IPS-18a (cell line): ENCODE measurements around the gene FBN3.
A peak's percentile ranks its signal among the peaks of the same experiment; 100 is the strongest.
"Not testable (repeated sequence)": the region's sequence is repeated elsewhere in the genome, so short reads cannot be mapped to it uniquely, and the experiment has no call there.

Source experiments
- H3K27ac ChIP-seq: one replicate; pipeline ENCODE4 v1.5.1; 2013; ENCODE audit warnings: low read length
- H3K27me3 ChIP-seq: one replicate; pipeline ENCODE4 v1.6.1; 2013; ENCODE audit warnings: mild to moderate bottlenecking, low read length; ENCODE audit not compliant: control insufficient read depth, insufficient read depth
- H3K36me3 ChIP-seq: one replicate; pipeline ENCODE4 v1.6.1; 2013; ENCODE audit warnings: low read depth, low read length; ENCODE audit not compliant: control insufficient read depth
- H3K4me1 ChIP-seq: one replicate; pipeline ENCODE4 v1.6.1; 2013; ENCODE audit warnings: low read depth, low read length; ENCODE audit not compliant: control insufficient read depth
- H3K4me3 ChIP-seq: one replicate; pipeline ENCODE4 v1.5.1; 2013; ENCODE audit warnings: low read length
- H3K9ac ChIP-seq: one replicate; pipeline ENCODE4 v1.6.1; 2013; ENCODE audit warnings: mild to moderate bottlenecking, low read length, moderate library complexity
- H3K9me3 ChIP-seq: one replicate; pipeline ENCODE4 v1.6.1; 2013; ENCODE audit warnings: low read depth, low read length; ENCODE audit not compliant: control insufficient read depth

The FBN3 gene

GRCh38 chr19:8161135-8161646 is 11.8 kb upstream of the FBN3 start:
- Histone ChIP-seq H3K27ac (no peak overlapping the region), H3K4me3 (no peak overlapping the region), H3K27me3 (no peaks in the 10 kb centered on the region), H3K36me3 (no peaks in the 10 kb centered on the region), H3K9me3 (no peaks in the 10 kb centered on the region), H3K9ac (no peak overlapping the region), H3K4me1 (no peaks in the 10 kb centered on the region)

DNA sequence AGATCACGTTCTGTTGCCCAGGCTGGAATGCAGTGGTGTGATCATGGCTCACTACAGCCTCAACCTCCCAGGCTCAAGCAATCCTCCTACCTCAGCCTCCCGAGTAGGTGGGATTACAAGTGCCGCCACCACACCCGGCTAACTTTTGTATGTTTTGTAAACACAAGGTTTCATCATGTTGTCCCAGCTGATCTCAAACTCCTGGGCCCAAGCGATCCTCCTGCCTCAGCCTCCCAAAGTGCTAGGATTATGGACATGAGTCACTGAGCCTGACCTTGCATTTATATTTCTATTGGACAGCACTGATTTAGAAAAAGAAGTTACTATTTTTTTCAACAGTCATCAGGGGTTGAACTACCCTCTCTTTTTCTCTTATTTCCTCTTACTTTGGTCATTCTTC is 9.9 kb upstream of the FBN3 start:
- not testable (repeated sequence) for H3K9me3 ChIP-seq, H3K27ac ChIP-seq, H3K36me3 ChIP-seq, H3K4me1 ChIP-seq, H3K27me3 ChIP-seq, H3K9ac ChIP-seq, H3K4me3 ChIP-seq

DNA sequence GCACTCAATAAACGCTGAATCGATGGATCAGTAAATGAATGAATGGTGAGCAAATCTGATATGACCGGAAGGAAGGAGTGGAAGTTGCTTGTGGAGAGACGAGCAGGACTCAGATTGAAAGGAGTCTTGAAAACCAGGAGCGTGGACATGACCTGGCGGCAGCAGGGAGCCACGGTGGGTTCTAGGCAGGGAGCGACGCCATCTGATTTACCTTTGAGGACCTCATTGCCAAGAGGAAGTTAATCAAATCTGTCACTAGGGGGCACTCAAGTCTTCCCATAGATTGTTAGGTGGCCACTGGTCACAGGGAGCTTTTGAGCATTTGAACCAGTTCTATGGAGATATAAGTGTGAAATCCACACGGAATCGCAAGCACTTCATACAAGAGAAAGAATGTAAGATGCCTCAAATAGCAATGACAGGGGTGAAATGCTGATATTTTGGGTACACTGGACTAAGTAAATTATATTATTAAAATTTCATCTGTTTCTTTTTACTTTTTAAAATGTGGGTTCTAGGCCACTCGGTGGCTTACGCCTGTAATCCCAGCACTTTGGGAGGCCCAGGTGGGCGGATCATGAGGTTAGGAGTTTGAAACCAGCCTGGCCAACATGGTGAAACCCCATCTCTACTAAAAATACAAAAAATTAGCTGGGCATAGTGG is 9.2 kb upstream of the FBN3 start:
- no peak overlapping the region for H3K27ac ChIP-seq
- no peaks in the 10 kb centered on the region for H3K4me1 ChIP-seq
- no peaks in the 10 kb centered on the region for H3K27me3 ChIP-seq
- H3K36me3 ChIP-seq, result no peaks in the 10 kb centered on the region
- H3K9ac ChIP-seq, result no peak overlapping the region
- no peaks in the 10 kb centered on the region for H3K9me3 ChIP-seq
- no peak overlapping the region for H3K4me3 ChIP-seq

GRCh38 chr19:8155318-8155717 is 5.9 kb upstream of the FBN3 start:
- H3K9me3 ChIP-seq, result no peaks in the 10 kb centered on the region
- H3K36me3 ChIP-seq, result no peaks in the 10 kb centered on the region
- H3K4me1 ChIP-seq, result no peaks in the 10 kb centered on the region
- H3K27ac ChIP-seq, result no peak overlapping the region
- no peak overlapping the region for H3K9ac ChIP-seq
- H3K27me3 ChIP-seq, result no peaks in the 10 kb centered on the region
- H3K4me3 ChIP-seq, result no peak overlapping the region

DNA sequence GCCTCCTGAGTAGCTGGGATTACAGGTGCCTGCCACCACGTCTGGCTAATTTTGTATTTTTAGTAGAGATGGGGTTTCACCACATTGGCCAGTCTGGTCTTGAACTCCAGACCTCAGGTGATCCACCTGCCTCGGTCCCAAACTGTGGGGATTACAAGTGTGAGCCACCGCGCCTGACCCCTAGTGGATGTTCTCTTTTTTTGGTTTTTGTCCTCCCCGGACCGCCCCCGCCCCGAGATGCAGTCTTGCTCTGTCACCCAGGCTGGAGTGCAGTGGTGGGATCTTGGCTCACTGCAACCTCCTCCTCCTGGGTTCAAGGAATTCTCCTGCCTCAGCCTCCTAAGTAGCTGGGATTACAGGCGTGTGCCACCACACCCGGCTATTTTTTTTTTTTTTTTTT is 4.6 kb upstream of the FBN3 start:
- H3K4me1 ChIP-seq, H3K9ac ChIP-seq, H3K27me3 ChIP-seq, H3K9me3 ChIP-seq, H3K27ac ChIP-seq, H3K4me3 ChIP-seq, H3K36me3 ChIP-seq: not testable (repeated sequence)

- H3K4me3 ChIP-seq, result no peak overlapping the region
- H3K27me3 ChIP-seq, result no peaks in the 10 kb centered on the region
These were observed 2.3 kb upstream of the FBN3 start for GRCh38 chr19:8151767-8152035.

GRCh38 chr19:8150998-8151766 is 1.8 kb upstream of the FBN3 start:
- Histone ChIP-seq H3K36me3 (no peaks in the 10 kb centered on the region), H3K9ac (no peak overlapping the region), H3K27me3 (no peaks in the 10 kb centered on the region), H3K4me3 (no peak overlapping the region), H3K27ac (no peak overlapping the region), H3K9me3 (no peaks in the 10 kb centered on the region), H3K4me1 (peaks cover 6% of the 10 kb centered on the region)

More at GRCh38 chr19:8151767-8152035, 2.3 kb upstream of the FBN3 start:
- H3K9ac ChIP-seq, result no peak overlapping the region
- no peaks in the 10 kb centered on the region for H3K9me3 ChIP-seq
- no peak overlapping the region for H3K27ac ChIP-seq
- H3K4me1 ChIP-seq, result peaks cover 6% of the 10 kb centered on the region
- no peaks in the 10 kb centered on the region for H3K36me3 ChIP-seq

DNA sequence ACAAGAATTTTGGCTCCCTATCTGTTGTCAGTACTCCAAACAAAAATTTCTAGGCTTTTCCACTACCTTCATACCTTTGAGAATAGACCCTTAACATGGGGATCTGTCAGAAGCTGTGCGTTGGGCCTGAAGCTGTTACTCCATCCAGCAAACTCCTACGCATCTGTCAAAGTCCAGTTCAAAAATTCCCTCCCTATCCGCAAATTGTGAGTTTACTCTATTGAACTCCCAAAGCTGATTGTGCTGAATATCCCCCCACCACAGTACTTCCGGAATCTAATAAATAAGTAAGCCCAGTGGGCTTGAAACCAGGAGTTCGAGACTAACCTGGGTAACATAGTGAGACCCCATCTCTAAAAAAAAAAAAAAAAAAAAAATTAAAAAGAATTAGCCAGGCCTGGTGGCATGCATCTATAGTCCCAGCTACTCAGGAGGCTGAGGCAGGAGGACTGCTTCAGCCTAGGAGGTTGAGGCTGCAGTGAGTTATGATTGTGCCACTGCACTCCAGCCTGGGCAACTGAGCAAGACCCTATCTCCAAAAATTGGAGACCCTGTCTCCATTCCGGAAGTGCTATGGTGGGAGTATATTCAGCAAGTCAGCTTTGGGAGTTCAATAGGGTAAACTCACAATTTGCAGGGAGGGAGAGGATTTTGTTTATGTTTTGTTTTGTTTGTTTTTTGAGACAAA is 930 bp upstream of the FBN3 start:
- H3K27ac ChIP-seq, result no peak overlapping the region

GRCh38 chr19:8148410-8149260 is 757 bp downstream of the FBN3 start:
- peak overlapping the region; percentile 83 for H3K9ac ChIP-seq
- H3K4me3 ChIP-seq, result peak overlapping the region; percentile 72

More for the DNA sequence above, 930 bp upstream of the FBN3 start:
- H3K9ac ChIP-seq, result peak overlapping the region; percentile 83
- H3K4me1 ChIP-seq, result peaks cover 6% of the 10 kb centered on the region
- no peaks in the 10 kb centered on the region for H3K9me3 ChIP-seq
- H3K27me3 ChIP-seq, result no peaks in the 10 kb centered on the region
- H3K4me3 ChIP-seq, result peak overlapping the region; percentile 59
- no peaks in the 10 kb centered on the region for H3K36me3 ChIP-seq

DNA sequence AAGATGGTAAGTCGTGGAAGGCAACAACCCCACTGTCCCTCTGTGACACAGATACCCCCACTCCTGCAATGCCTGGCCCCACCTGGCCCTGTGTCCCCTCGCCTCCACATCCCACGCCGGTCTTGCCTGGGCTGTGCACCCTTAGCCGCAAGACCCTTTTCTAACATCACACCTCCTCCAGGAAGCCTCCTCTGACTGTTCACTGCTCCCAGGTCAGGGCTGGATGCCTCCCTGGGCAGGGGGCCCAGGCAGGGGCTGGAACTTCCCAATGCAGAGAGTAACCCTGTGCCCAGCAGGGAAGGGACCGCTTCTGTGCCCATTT is 1.3 kb downstream of the FBN3 start:
- no peak overlapping the region for H3K9ac ChIP-seq
- H3K9me3 ChIP-seq, result no peaks in the 10 kb centered on the region
- peak overlapping the region; percentile 72 for H3K4me3 ChIP-seq
- no peaks in the 10 kb centered on the region for H3K27me3 ChIP-seq
- H3K4me1 ChIP-seq, result peaks cover 6% of the 10 kb centered on the region
- H3K36me3 ChIP-seq, result no peaks in the 10 kb centered on the region
- H3K27ac ChIP-seq, result no peak overlapping the region

More at GRCh38 chr19:8148410-8149260, 757 bp downstream of the FBN3 start:
- Histone ChIP-seq H3K27ac (peak overlapping the region; percentile 13), H3K4me1 (peaks cover 6% of the 10 kb centered on the region), H3K36me3 (no peaks in the 10 kb centered on the region), H3K9me3 (no peaks in the 10 kb centered on the region), H3K27me3 (no peaks in the 10 kb centered on the region)

DNA sequence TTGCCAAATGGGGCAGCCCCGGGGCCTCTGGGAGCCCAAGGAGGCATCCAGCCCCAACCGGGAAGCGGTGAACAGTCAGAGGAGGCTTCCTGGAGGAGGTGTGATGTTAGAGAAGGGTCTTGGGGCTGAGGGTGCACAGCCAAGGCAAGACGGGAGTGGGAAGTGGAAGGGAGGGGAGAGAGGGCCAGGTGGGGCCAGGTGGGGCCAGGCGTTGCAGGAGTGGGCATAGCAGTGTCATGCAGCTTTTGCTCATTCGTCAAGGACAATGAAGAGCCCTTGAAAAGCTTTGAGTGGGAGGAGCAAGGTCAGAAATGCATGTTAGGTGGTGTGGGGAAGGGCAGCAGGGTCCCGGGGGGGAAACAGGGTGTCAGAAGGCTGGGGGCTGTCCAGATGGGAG is 1.8 kb downstream of the FBN3 start:
- peaks cover 6% of the 10 kb centered on the region for H3K4me1 ChIP-seq

More for the DNA sequence above, 1.8 kb downstream of the FBN3 start:
- Histone ChIP-seq H3K9me3 (no peaks in the 10 kb centered on the region), H3K27ac (no peak overlapping the region), H3K27me3 (no peaks in the 10 kb centered on the region), H3K36me3 (no peaks in the 10 kb centered on the region), H3K4me3 (no peak overlapping the region), H3K9ac (no peak overlapping the region)
